GM18505 (cell line): ENCODE data around the gene PIK3C2G.

Source experiments
- ATAC-seq: cut with Tn5 transposase; IDR thresholded peaks from one replicate; pipeline ENCODE4 v1.9.1; 2021; ENCODE audit not compliant: unreplicated experiment
- POLR2A ChIP-seq: IDR thresholded peaks from 4 replicates; pipeline ENCODE4 v1.6.1; 2011; ENCODE audit warnings: borderline replicate concordance; ENCODE audit not compliant: insufficient read depth, insufficient read length; ENCODE audit errors: extremely low read depth

The PIK3C2G gene

GRCh38 chr12:18285161-18285560 lies 23.8 kb downstream of the PIK3C2G start:
- TF ChIP-seq POLR2A: no peak
- no peak for ATAC-seq

DNA sequence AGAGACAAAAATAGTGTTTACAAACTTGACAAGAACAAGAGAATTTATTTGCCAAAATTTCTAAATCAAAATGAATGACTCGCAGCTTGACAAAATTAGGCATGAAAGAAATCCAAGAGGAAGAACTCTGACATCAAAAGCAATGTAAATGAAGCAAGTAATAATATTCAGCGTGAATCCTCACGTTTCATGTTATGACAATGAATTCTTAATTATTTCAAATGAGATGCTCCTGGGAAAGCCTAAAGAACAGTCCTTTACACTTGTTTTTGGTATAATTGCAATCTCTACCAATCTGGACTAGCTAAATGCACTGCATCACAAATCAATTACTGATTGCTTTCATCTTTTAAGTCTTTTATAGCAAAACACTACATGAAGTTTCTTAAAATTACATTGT lies 29.1 kb downstream of the PIK3C2G start:
- ATAC-seq: no peak

GRCh38 chr12:18294889-18295288 lies 33.6 kb downstream of the PIK3C2G start:
- no peak for TF ChIP-seq POLR2A
- no peak for ATAC-seq

More for the DNA sequence above, 29.1 kb downstream of the PIK3C2G start:
- TF ChIP-seq POLR2A: no peak

DNA sequence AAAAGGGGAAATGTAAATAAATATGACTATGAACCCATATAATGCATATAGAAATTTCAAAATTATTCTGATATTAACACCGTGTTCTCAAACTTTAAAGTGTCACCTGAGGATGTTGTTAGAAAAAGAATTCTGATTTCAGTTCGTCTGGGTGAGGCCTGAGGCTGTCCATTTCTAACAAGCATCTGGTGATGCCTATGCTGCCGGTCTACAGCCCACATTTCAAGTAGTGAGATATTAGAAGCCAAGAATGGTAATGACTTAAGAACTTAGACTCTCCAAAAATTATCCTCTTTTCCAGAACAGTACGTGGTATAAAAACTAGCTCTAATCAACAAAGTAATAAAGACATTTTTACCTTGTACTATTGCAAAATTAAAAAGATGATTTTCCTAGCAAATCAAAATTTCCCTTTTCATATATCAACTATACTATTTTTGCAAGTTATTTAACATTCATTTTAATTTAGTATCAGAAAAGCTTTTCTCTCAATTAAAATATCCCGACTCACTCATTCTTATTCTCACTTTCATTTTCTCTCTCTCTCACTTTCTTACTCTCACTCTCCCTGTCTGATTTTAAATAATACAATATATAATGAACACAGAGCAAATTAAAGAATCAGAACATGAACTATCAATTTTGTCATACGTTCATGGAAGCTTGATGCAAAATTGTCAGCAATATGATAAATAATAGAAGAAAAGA lies 35.0 kb downstream of the PIK3C2G start:
- no peak for TF ChIP-seq POLR2A
- ATAC-seq: no peak

- no peak for TF ChIP-seq POLR2A
- no peak for ATAC-seq
Measured at GRCh38 chr12:18296909-18297280, 35.6 kb downstream of the PIK3C2G start.

- ATAC-seq: no peak
Measured at GRCh38 chr12:18297902-18298301, 36.6 kb downstream of the PIK3C2G start.

DNA sequence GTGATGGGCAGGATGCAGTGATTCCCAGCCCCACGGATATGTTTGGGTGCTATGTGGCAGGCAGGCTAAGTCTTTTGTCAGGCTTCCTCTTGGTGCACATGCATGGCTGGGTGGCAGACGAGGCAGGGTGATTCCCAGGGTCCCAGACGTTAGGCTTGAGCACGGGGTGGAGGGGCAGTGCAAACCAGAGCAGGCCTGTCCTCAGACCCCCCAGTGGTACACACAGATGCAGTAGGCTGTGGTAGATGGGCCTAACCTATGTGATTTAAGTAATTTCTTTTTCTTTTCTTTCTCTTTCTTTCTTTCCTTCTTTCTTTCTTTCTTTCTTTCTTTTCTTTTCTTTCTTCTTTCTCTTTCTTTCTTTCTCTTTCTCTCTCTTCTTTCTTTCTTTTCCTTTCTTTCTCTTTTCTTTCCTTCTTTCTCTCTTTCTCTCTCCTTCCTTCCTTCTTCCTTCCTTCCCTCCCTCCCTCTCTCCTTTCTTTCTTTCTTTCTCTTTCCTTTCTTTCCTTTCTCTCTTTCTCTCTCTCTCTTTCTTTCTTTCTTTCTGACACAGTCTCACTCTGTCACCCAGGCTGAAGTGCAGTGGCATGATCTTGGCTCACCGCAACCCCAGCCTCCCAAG lies 41.6 kb downstream of the PIK3C2G start:
- no peak for TF ChIP-seq POLR2A
- no peak for ATAC-seq

More at GRCh38 chr12:18297902-18298301, 36.6 kb downstream of the PIK3C2G start:
- no peak for TF ChIP-seq POLR2A

GRCh38 chr12:18304609-18305008 lies 43.3 kb downstream of the PIK3C2G start:
- no peak for TF ChIP-seq POLR2A
- ATAC-seq: no peak

DNA sequence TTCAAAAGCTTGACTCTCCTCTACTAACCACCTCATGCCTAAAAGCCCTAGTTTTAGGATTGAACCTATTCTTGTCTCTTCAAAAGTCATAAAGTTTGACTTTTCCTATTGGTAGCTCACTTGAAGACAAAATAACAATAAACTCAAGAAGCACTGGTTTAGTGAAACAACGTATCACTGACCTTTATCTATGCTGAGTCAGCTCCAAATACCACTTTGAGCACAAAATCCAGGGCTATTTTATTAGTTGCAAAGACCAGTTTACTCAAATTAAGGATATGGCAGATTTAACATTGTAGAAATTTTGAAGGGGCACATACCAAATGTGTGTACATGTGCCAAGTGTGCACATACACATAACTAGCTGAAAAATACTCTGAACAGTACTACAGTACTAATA lies 45.0 kb downstream of the PIK3C2G start:
- no peak for ATAC-seq
- TF ChIP-seq POLR2A: no peak

GRCh38 chr12:18313306-18313705 lies 52.0 kb downstream of the PIK3C2G start:
- no peak for ATAC-seq
- TF ChIP-seq POLR2A: no peak

DNA sequence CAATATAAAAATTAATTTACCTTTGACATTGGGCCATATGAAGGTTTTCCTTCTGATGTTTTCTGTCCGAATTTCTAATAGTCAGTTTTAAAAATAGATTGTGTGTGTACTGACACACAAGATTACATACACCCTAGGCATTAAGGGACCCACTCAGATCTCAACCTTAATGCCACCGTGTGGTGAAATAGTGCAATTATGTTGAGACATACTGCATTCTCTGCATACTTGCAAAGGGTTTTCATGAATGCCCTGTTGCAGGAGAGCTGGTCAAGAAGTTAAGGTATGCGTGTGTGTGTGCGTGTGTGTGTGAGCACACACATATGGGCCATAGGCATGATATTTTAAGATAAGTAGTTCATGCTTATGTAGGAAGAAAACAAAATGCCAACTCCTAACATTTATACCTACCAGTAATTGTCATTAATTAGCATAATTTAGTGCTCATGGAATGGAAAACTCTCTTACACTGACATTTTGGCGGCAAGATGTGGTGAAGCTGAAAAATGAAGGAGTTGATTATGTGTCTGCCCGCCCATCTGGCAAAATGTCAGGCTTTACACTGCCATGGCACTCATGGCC lies 58.8 kb downstream of the PIK3C2G start:
- no peak for ATAC-seq

GRCh38 chr12:18320976-18321375 lies 59.7 kb downstream of the PIK3C2G start:
- TF ChIP-seq POLR2A: no peak
- ATAC-seq: no peak

More for the DNA sequence above, 58.8 kb downstream of the PIK3C2G start:
- no peak for TF ChIP-seq POLR2A

GRCh38 chr12:18323159-18323558 lies 61.8 kb downstream of the PIK3C2G start:
- ATAC-seq: no peak
- no peak for TF ChIP-seq POLR2A

GRCh38 chr12:18327036-18327435 lies 65.7 kb downstream of the PIK3C2G start:
- TF ChIP-seq POLR2A: no peak
- ATAC-seq: no peak

- TF ChIP-seq POLR2A: no peak
- no peak for ATAC-seq
Measured at GRCh38 chr12:18332173-18332572, 70.9 kb downstream of the PIK3C2G start.

DNA sequence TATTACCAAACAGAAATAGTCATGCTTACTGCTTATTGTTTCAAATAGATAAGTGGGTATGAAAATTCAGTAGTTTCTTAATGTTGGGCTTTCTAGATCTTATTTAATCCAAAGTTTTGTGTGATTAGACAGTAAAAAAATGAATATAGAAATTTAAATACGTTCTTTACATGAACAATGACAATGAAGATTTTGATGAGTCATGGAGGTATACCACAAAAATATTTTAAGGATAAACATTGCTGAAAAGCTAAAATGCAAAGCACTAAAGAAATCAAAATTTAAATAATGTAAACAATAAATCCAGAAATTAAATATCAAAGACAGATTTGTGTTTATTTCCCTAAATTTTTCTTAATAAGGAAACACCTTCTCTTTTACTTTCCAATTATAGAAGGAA lies 78.3 kb downstream of the PIK3C2G start:
- TF ChIP-seq POLR2A: no peak
- no peak for ATAC-seq
